Measurements from ENCODE around the gene SMOC1.

SMOC1 gene

GRCh38 chr14:69982886-69983285, 103.7 kb downstream of the SMOC1 start:
- POLR2A ChIA-PET, result interaction anchor here (1.3 to 1.6 kb wide), 2 partner anchors 9 to 104 kb away, joined by 3 to 5 read pairs; partner anchors contain the start of gene SMOC1
- CTCF ChIA-PET, result no interaction called here
- TF ChIP-seq SP1 (IDR thresholded peaks at IDR 0.05) (no peak), BHLHE40 (IDR thresholded peaks at IDR 0.05; ENCODE audit: borderline replicate concordance) (no peak), FOXA1 (IDR thresholded peaks at IDR 0.05) (no peak), LEF1 (IDR thresholded peaks at IDR 0.05; ENCODE audit: borderline replicate concordance) (no peak), CTBP1 (IDR thresholded peaks at IDR 0.05; ENCODE audit: borderline replicate concordance) (no peak), SUZ12 (IDR thresholded peaks at IDR 0.05) (no peak), FOXK2 (IDR thresholded peaks at IDR 0.05) (no peak), TARDBP (IDR thresholded peaks at IDR 0.05) (no peak), ZNF384 (IDR thresholded peaks at IDR 0.05) (no peak), HDGF (IDR thresholded peaks at IDR 0.05; ENCODE audit: borderline replicate concordance) (no peak), NFRKB (IDR thresholded peaks at IDR 0.05) (no peak), FOXM1 (IDR thresholded peaks at IDR 0.05; ENCODE audit: borderline replicate concordance) (no peak), L3MBTL2 (conservative IDR thresholded peaks at IDR 0.05) (no peak)
- TF ChIP-seq, protein P1, sequence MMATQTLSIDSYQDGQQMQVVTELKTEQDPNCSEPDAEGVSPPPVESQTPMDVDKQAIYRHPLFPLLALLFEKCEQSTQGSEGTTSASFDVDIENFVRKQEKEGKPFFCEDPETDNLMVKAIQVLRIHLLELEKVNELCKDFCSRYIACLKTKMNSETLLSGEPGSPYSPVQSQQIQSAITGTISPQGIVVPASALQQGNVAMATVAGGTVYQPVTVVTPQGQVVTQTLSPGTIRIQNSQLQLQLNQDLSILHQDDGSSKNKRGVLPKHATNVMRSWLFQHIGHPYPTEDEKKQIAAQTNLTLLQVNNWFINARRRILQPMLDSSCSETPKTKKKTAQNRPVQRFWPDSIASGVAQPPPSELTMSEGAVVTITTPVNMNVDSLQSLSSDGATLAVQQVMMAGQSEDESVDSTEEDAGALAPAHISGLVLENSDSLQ (IDR thresholded peaks at IDR 0.05), result no peak
- no peak for DNase-seq (ENCODE audit: extremely low spot score)

DNA sequence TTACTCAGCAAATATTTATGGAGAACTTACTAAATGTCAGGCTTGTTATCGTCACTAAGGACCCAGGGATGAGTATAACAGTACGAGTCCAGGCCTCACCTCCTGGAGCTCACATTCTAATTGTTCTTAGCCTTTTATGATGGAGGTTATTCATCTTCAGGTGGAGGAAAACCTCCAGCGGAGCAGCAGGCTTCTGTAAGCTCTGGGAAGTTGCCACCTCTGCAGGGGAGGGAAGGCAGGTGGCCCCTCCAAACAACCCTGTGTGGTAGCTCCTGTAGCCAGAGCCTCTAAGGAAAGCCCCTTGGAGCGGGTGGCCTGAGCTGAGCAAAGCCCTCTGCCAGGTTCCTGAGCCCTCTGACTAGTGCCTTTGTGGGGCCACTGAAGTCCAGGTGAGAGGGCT, 104.1 kb downstream of the SMOC1 start:
- TF ChIP-seq ELF4 (IDR thresholded peaks at IDR 0.05), result no peak
- no peak for TF ChIP-seq FOXM1 (IDR thresholded peaks at IDR 0.05; ENCODE audit: borderline replicate concordance)
- TF ChIP-seq SP1 (IDR thresholded peaks at IDR 0.05), result no peak
- TF ChIP-seq CTBP1 (IDR thresholded peaks at IDR 0.05; ENCODE audit: borderline replicate concordance), result no peak
- no peak for TF ChIP-seq NFRKB (IDR thresholded peaks at IDR 0.05)
- no peak for TF ChIP-seq TARDBP (IDR thresholded peaks at IDR 0.05)
- TF ChIP-seq, protein P1 (IDR thresholded peaks at IDR 0.05), result no peak
- TF ChIP-seq LEF1 (IDR thresholded peaks at IDR 0.05; ENCODE audit: borderline replicate concordance), result no peak
- no peak for TF ChIP-seq ARNT (IDR thresholded peaks at IDR 0.05)
- TF ChIP-seq HDGF (IDR thresholded peaks at IDR 0.05; ENCODE audit: borderline replicate concordance), result no peak
- TF ChIP-seq FOXA1 (IDR thresholded peaks at IDR 0.05), result no peak
- TF ChIP-seq SUZ12 (IDR thresholded peaks at IDR 0.05), result no peak
- TF ChIP-seq FOXK2 (IDR thresholded peaks at IDR 0.05), result no peak
- TF ChIP-seq L3MBTL2 (conservative IDR thresholded peaks at IDR 0.05), result no peak
- TF ChIP-seq ZNF384 (IDR thresholded peaks at IDR 0.05), result no peak
- no peak for TF ChIP-seq BHLHE40 (IDR thresholded peaks at IDR 0.05; ENCODE audit: borderline replicate concordance)
- ChIA-PET POLR2A (interaction anchor here (1.6 kb wide), 1 partner anchor 9 kb away, joined by 5 read pairs; no protein-coding TSS in a partner anchor), CTCF (interaction anchor here (0.8 kb wide), 1 partner anchor 103 kb away, joined by 3 read pairs; no protein-coding TSS in a partner anchor)
- no peak for DNase-seq (ENCODE audit: extremely low spot score)

DNA sequence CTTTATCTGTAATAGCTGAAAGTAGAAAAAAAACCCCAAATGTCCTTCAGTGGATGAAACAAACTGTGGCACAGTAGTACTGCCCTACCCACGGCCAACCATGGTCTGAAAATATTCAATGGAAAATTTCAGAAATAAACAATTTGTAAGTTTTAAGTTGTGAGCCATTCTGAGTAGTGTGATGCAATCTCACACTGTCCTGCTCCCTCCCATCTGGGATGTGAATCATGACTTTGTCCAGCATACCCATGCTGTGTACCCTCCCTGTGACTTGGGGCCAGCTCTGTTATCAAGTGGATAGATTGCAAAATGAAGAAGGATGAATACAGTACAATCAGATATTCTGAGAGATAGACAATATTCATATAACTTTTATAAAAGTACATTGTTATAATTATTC, 106.2 kb downstream of the SMOC1 start:
- TF ChIP-seq ZNF384 (IDR thresholded peaks at IDR 0.05) (no peak), FOXA1 (IDR thresholded peaks at IDR 0.05) (no peak)
- ChIA-PET POLR2A (no interaction called here), CTCF (no interaction called here)
- DNase-seq (ENCODE audit: extremely low spot score), result no peak

DNA sequence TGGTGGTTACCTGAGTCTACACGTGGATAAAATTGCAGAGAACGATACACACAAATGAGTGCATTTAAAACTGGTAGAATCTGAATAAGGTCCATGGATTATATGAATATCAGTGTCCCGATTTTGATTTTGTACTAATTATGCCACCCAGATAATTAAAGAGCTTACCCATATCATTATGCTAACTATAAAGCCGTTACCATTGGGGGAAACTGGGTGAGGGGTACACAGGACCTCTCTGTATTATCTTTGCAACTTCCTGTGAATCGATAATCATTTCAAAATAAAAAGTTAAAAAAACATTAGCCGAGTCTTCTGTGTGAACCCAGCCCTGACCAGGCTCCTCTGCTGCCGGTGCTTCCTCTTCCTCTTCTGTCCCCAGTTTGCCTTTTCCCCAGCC, 107.1 kb downstream of the SMOC1 start:
- ChIA-PET POLR2A (no interaction called here), CTCF (interaction anchor here (1.0 kb wide), 1 partner anchor 42 kb away, joined by 3 read pairs; no protein-coding TSS in a partner anchor)
- no peak for DNase-seq (ENCODE audit: extremely low spot score)
- TF ChIP-seq CTBP1 (IDR thresholded peaks at IDR 0.05; ENCODE audit: borderline replicate concordance) (no peak), TARDBP (IDR thresholded peaks at IDR 0.05) (no peak), HDGF (IDR thresholded peaks at IDR 0.05; ENCODE audit: borderline replicate concordance) (no peak), BHLHE40 (IDR thresholded peaks at IDR 0.05; ENCODE audit: borderline replicate concordance) (no peak), ZNF384 (IDR thresholded peaks at IDR 0.05) (no peak), NFRKB (IDR thresholded peaks at IDR 0.05) (no peak), LEF1 (IDR thresholded peaks at IDR 0.05; ENCODE audit: borderline replicate concordance) (no peak), FOXA1 (IDR thresholded peaks at IDR 0.05) (no peak), FOXM1 (IDR thresholded peaks at IDR 0.05; ENCODE audit: borderline replicate concordance) (no peak), ELF4 (IDR thresholded peaks at IDR 0.05) (no peak), SP1 (IDR thresholded peaks at IDR 0.05) (no peak), ARNT (IDR thresholded peaks at IDR 0.05) (no peak), L3MBTL2 (conservative IDR thresholded peaks at IDR 0.05) (no peak), SUZ12 (IDR thresholded peaks at IDR 0.05) (no peak), FOXK2 (IDR thresholded peaks at IDR 0.05) (no peak)
- TF ChIP-seq, protein P1 (IDR thresholded peaks at IDR 0.05), result no peak

GRCh38 chr14:69987406-69988121, 108.3 kb downstream of the SMOC1 start:
- DNase-seq (ENCODE audit: extremely low spot score), result no peak
- TF ChIP-seq LEF1 (IDR thresholded peaks at IDR 0.05; ENCODE audit: borderline replicate concordance), result no peak
- ChIA-PET CTCF (no interaction called here), POLR2A (no interaction called here)

DNA sequence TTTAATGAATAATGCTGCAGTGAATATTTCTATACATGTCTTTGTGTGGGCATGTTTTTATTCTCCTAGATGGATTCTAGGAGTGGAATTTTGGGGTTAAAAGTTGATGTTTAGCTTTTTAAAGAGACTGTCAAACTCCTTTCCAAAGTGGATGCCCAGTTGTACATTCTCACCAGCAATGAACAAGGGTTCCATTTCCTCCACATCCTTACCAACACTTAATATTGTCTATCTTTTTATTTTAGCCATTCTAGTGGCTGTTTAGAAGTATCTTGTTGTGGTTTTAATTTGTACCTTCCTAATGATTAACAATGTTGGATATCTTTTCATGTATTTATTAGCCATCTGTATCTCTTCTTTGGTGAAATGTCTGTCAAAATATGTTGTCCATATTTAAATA, 109.8 kb downstream of the SMOC1 start:
- DNase-seq (ENCODE audit: extremely low spot score), result no peak
- ChIA-PET CTCF (no interaction called here), POLR2A (no interaction called here)
- no peak for TF ChIP-seq ELF4 (IDR thresholded peaks at IDR 0.05)
